Measurements from ENCODE around the gene EIF3I. TPM values are rescaled to one million over a fixed set of nuclear protein-coding genes. Genes with fewer than 3 reads are reported as not detected.

Gene EIF3I
- 100 to 1,000 TPM; 147 to 179 (median 174) TPM for polyA plus RNA-seq (ENCODE audit: insufficient read length in 4 of 4)

GRCh38 chr1:32221980-32222755, at the start of gene EIF3I, which contains the start of gene TMEM234:
Gene EIF3I (plus strand): TSS chr1:32222407. CDS start chr1:32222442, 35 bp downstream.
Gene TMEM234 (minus strand): TSS chr1:32222353. CDS start chr1:32222322, 31 bp downstream.
- DNase-seq (ENCODE audit: low read depth in 4 of 4, low spot score in 2 of 4): peak in 2 of 4 donors; percentile 87 to 92

GRCh38 chr1:32172621-32173245, 49.5 kb upstream of the EIF3I start:
- no peak for DNase-seq (ENCODE audit: low read depth in 4 of 4, low spot score in 2 of 4)

- no peak for DNase-seq (ENCODE audit: low read depth in 4 of 4, low spot score in 2 of 4)
These were observed 43.6 kb upstream of the EIF3I start for GRCh38 chr1:32178380-32179192.

- peak in 1 of 4 donors; percentile 63 for DNase-seq (ENCODE audit: low read depth in 4 of 4, low spot score in 2 of 4)
These were observed 43.1 kb upstream of the EIF3I start for GRCh38 chr1:32179193-32179442.

- peak; percentile 77 to 86 (median 84) for DNase-seq (ENCODE audit: low read depth in 4 of 4, low spot score in 2 of 4)
These were observed 42.6 kb upstream of the EIF3I start, which contains the start of gene TXLNA for GRCh38 chr1:32179443-32180185. Gene TXLNA (plus strand): TSS chr1:32179675. CDS start chr1:32180346, 671 bp downstream.

GRCh38 chr1:32180186-32181060, 41.8 kb upstream of the EIF3I start:
- peak in 1 of 4 donors; percentile 28 for DNase-seq (ENCODE audit: low read depth in 4 of 4, low spot score in 2 of 4)

GRCh38 chr1:32181065-32181464, 41.1 kb upstream of the EIF3I start:
- DNase-seq (ENCODE audit: low read depth in 4 of 4, low spot score in 2 of 4): no peak

- DNase-seq (ENCODE audit: low read depth in 4 of 4, low spot score in 2 of 4): no peak
These were observed 40.6 kb upstream of the EIF3I start for GRCh38 chr1:32181563-32181962.

- DNase-seq (ENCODE audit: low read depth in 4 of 4, low spot score in 2 of 4): no peak
These were observed 40.1 kb upstream of the EIF3I start for GRCh38 chr1:32182060-32182459.

- DNase-seq (ENCODE audit: low read depth in 4 of 4, low spot score in 2 of 4): no peak
These were observed 37.6 kb upstream of the EIF3I start for GRCh38 chr1:32184650-32185049.

GRCh38 chr1:32186077-32186476, 36.1 kb upstream of the EIF3I start:
- DNase-seq (ENCODE audit: low read depth in 4 of 4, low spot score in 2 of 4): no peak

GRCh38 chr1:32186491-32186890, 35.7 kb upstream of the EIF3I start:
- DNase-seq (ENCODE audit: low read depth in 4 of 4, low spot score in 2 of 4): no peak

- DNase-seq (ENCODE audit: low read depth in 4 of 4, low spot score in 2 of 4): no peak
These were observed 34.4 kb upstream of the EIF3I start for GRCh38 chr1:32187850-32188249.

- no peak for DNase-seq (ENCODE audit: low read depth in 4 of 4, low spot score in 2 of 4)
These were observed 29.8 kb upstream of the EIF3I start for GRCh38 chr1:32192220-32192948.

GRCh38 chr1:32194984-32195383, 27.2 kb upstream of the EIF3I start:
- DNase-seq (ENCODE audit: low read depth in 4 of 4, low spot score in 2 of 4): no peak

- no peak for DNase-seq (ENCODE audit: low read depth in 4 of 4, low spot score in 2 of 4)
These were observed 26.7 kb upstream of the EIF3I start for GRCh38 chr1:32195531-32195930.

- DNase-seq (ENCODE audit: low read depth in 4 of 4, low spot score in 2 of 4): no peak
These were observed 26.0 kb upstream of the EIF3I start for GRCh38 chr1:32195972-32196823.

- no peak for DNase-seq (ENCODE audit: low read depth in 4 of 4, low spot score in 2 of 4)
These were observed 25.1 kb upstream of the EIF3I start for GRCh38 chr1:32197074-32197473.

Measured in left renal cortex interstitium (tissue), 4 donors.